Gastrocnemius medialis (tissue), 4 donors: ENCODE measurements around the gene HNRNPH1. TPM values are rescaled to one million over a fixed set of nuclear protein-coding genes. Genes with fewer than 3 reads are reported as not detected.
A peak's percentile ranks its signal among the peaks of the same experiment; 100 is the strongest.

Experiments used
- ATAC-seq, 2 donors: fragments of 150-250 bp; one replicate each; pipeline ENCODE4 v1.9.1; 2016
- DNase-seq, 2 donors: peaks; one replicate each; pipeline ENCODE4 v3.0.0-alpha.2; 2019
- H3K27ac ChIP-seq, 4 donors: fragments of 200-600 bp; sonication (generic); 1 replicate in 1 of 4; 2 replicates in 3 of 4; pipeline ENCODE4 v1.5.1; 2016 to 2018; ENCODE audit warnings: mild to moderate bottlenecking in 2 of 4, moderate library complexity in 1 of 4
- H3K27me3 ChIP-seq, 3 donors: fragments of 200-600 bp; sonication (generic) in 2 of 3; 1 replicate in 1 of 3; 2 replicates in 2 of 3; pipeline versions ENCODE4 v1.5.1 to v1.6.0; 2016 to 2019; ENCODE audit warnings: mild to moderate bottlenecking in 1 of 3, moderate library complexity in 1 of 3
- H3K36me3 ChIP-seq, 2 donors: fragments of 200-600 bp; sonication (generic) in 1 of 2; one replicate each; pipeline ENCODE4 v1.5.1; 2017 to 2018
- H3K4me1 ChIP-seq, 2 donors: fragments of 200-600 bp; sonication (generic) in 1 of 2; one replicate each; pipeline ENCODE4 v1.5.1; 2016 to 2017; ENCODE audit warnings: mild to moderate bottlenecking in 2 of 2
- H3K4me3 ChIP-seq, 4 donors: fragments of 200-600 bp; sonication (generic) in 3 of 4; 1 replicate in 1 of 4; 2 replicates in 3 of 4; pipeline ENCODE4 v1.5.1; 2016 to 2019; ENCODE audit warnings: mild to moderate bottlenecking in 2 of 4
- H3K9me3 ChIP-seq, 3 donors: fragments of 200-600 bp; sonication (generic) in 2 of 3; 1 replicate in 1 of 3; 2 replicates in 2 of 3; pipeline ENCODE4 v1.5.1; 2016 to 2019
- CTCF ChIP-seq, 5 experiments: fragments of 450-650 bp in 3 of 5; fragments of 200-600 bp in 2 of 5; sonication (generic) in 2 of 5; IDR thresholded peaks in 4 of 5; conservative IDR thresholded peaks in 1 of 5; 1 replicate in 4 of 5; 2 replicates in 1 of 5; pipeline ENCODE4 v1.5.1; 2016 to 2019; ENCODE audit warnings: antibody characterized with exemption in 5 of 5, mild to moderate bottlenecking in 3 of 5, moderate library complexity in 3 of 5
- POLR2A ChIP-seq, 2 donors: fragments of 450-650 bp; IDR thresholded peaks; one replicate each; pipeline ENCODE4 v1.6.1; 2017; ENCODE audit warnings: antibody characterized with exemption in 2 of 2, mild to moderate bottlenecking in 2 of 2, moderate library complexity in 2 of 2
- in situ Hi-C, 4 donors: fragments of 200-750 bp; cut with MboI; loops; one replicate each; pipeline versions ENCODE4 v1.15.0 to v1.8.0; 2017; ENCODE audit warnings: low sequenced_read_pairs in 4 of 4
- intact Hi-C: fragments of 100-400 bp; cut with DNase I; formaldehyde crosslinking; loops from one replicate; pipeline ENCODE4 v1.15.1; 2023; ENCODE audit warnings: low total_unique reads
- total RNA-seq, 4 donors: library from RNA; depleted of rRNA; stranded (reverse); fragments of >200 nt; gene quantifications; one replicate each; pipeline versions ENCODE4 v1.1.0 to v1.2.3, GENCODE V29; 2016

Gene HNRNPH1
- total RNA-seq, 4 donors from 2014 or later: 72.4 to 209 (median 157) TPM

GRCh38 chr5:179599973-179600372, 23.5 kb downstream of the HNRNPH1 start:
- Histone ChIP-seq H3K27me3 (no peaks in the 10 kb centered on the region), H3K4me3 (no peak overlapping the region), H3K36me3 (peaks cover 0 to 93% of the 10 kb centered on the region in 2 donors), H3K4me1 (no peaks in the 10 kb centered on the region), H3K9me3 (no peaks in the 10 kb centered on the region), H3K27ac (no peak overlapping the region)
- peak in 1 of 2 donors; percentile 31 for ATAC-seq
- DNase-seq: no peak
- intact Hi-C loops: no loop called here
- in situ Hi-C loops: no loop called here
- no peak for TF ChIP-seq CTCF (IDR thresholded peaks at IDR 0.05 in 4 of 5, conservative IDR thresholded peaks at IDR 0.05 in 1 of 5)
- no peak for TF ChIP-seq POLR2A (IDR thresholded peaks at IDR 0.05)

- intact Hi-C loops (no loop called here), in situ Hi-C loops (no loop called here)
- no peak overlapping the region for H3K27ac ChIP-seq
- ATAC-seq (no peak), DNase-seq (no peak)
- H3K4me1 ChIP-seq: no peaks in the 10 kb centered on the region
- H3K4me3 ChIP-seq: no peak overlapping the region
- H3K27me3 ChIP-seq: no peaks in the 10 kb centered on the region
- peaks cover 0 to 94% of the 10 kb centered on the region in 2 donors for H3K36me3 ChIP-seq
- no peak for TF ChIP-seq POLR2A (IDR thresholded peaks at IDR 0.05)
- no peak for TF ChIP-seq CTCF (IDR thresholded peaks at IDR 0.05 in 4 of 5, conservative IDR thresholded peaks at IDR 0.05 in 1 of 5)
- H3K9me3 ChIP-seq: no peaks in the 10 kb centered on the region
These were observed 23.9 kb downstream of the HNRNPH1 start for GRCh38 chr5:179599566-179599965.

GRCh38 chr5:179599100-179599499, 24.4 kb downstream of the HNRNPH1 start:
- no peak for TF ChIP-seq CTCF (IDR thresholded peaks at IDR 0.05 in 4 of 5, conservative IDR thresholded peaks at IDR 0.05 in 1 of 5)
- no peak for TF ChIP-seq POLR2A (IDR thresholded peaks at IDR 0.05)
- in situ Hi-C loops (no loop called here), intact Hi-C loops (no loop called here)
- ATAC-seq (no peak), DNase-seq (no peak)
- no peak overlapping the region for H3K4me3 ChIP-seq
- peaks cover 0 to 93% of the 10 kb centered on the region in 2 donors for H3K36me3 ChIP-seq
- H3K27ac ChIP-seq: no peak overlapping the region
- H3K27me3 ChIP-seq: no peaks in the 10 kb centered on the region
- no peaks in the 10 kb centered on the region for H3K4me1 ChIP-seq
- H3K9me3 ChIP-seq: no peaks in the 10 kb centered on the region

GRCh38 chr5:179596421-179596820, 27.1 kb downstream of the HNRNPH1 start:
- peak in 1 of 2 donors; percentile 24 for ATAC-seq

More at GRCh38 chr5:179596421-179596820, 27.1 kb downstream of the HNRNPH1 start:
- H3K27ac ChIP-seq: no peak overlapping the region
- no peak for DNase-seq
- no peaks in the 10 kb centered on the region for H3K4me1 ChIP-seq
- no peaks in the 10 kb centered on the region for H3K9me3 ChIP-seq
- intact Hi-C loops: no loop called here
- TF ChIP-seq CTCF (IDR thresholded peaks at IDR 0.05 in 4 of 5, conservative IDR thresholded peaks at IDR 0.05 in 1 of 5): no peak
- TF ChIP-seq POLR2A (IDR thresholded peaks at IDR 0.05): no peak
- H3K36me3 ChIP-seq: peaks cover 2 to 94% of the 10 kb centered on the region in 2 donors
- H3K27me3 ChIP-seq: no peaks in the 10 kb centered on the region
- H3K4me3 ChIP-seq: no peak overlapping the region
- in situ Hi-C loops: no loop called here
